H1 (cell line): ENCODE results near the gene SCMH1.

Source experiments
- CBX5 ChIP-seq: fragments of 300-800, 300-1000 bp; sonication (generic); IDR thresholded peaks from 2 replicates; pipeline ENCODE4 v1.7.1; 2016; ENCODE audit warnings: antibody characterized with exemption, low read length, low read depth
- CTBP2 ChIP-seq: IDR thresholded peaks from 2 replicates; pipeline ENCODE4 v1.7.0; 2011; ENCODE audit warnings: borderline replicate concordance, mild to moderate bottlenecking, moderate library complexity, mixed read lengths, low read length; ENCODE audit not compliant: insufficient read depth, insufficient read length
- CTCF ChIP-seq, 3 experiments: IDR thresholded peaks; 1 replicate in 2 of 3; 2 replicates in 1 of 3; pipeline versions ENCODE4 v1.5.1 to v1.6.1; 2011; ENCODE audit warnings: low read length in 3 of 3, mild to moderate bottlenecking in 3 of 3, inconsistent platforms in 2 of 3, low read depth in 1 of 3, moderate library complexity in 1 of 3; ENCODE audit not compliant: insufficient read depth in 1 of 3; ENCODE audit errors: control extremely low read depth in 1 of 3
- EP300 ChIP-seq, 2 experiments: IDR thresholded peaks; 1 replicate in 1 of 2; 2 replicates in 1 of 2; pipeline ENCODE4 v1.6.1; 2011 to 2012; ENCODE audit warnings: low read depth in 2 of 2, low read length in 2 of 2, mild to moderate bottlenecking in 2 of 2, borderline replicate concordance in 1 of 2, inconsistent platforms in 1 of 2, moderate library complexity in 1 of 2
- HDAC2 ChIP-seq, 2 experiments: fragments of 300-600 bp in 1 of 2; sonication (generic) in 1 of 2; IDR thresholded peaks; 2 replicates each; pipeline ENCODE4 v1.6.1; 2011 to 2012; ENCODE audit warnings: low read depth in 2 of 2, low read length in 2 of 2, mild to moderate bottlenecking in 2 of 2, moderate library complexity in 2 of 2, borderline replicate concordance in 1 of 2, inconsistent platforms in 1 of 2
- PHF8 ChIP-seq: fragments of 200-600 bp; sonication (generic); conservative IDR thresholded peaks from 2 replicates; pipeline ENCODE4 v1.7.1; 2012; ENCODE audit warnings: low read depth, mild to moderate bottlenecking, inconsistent platforms, low read length, moderate library complexity
- POLR2A ChIP-seq, 2 experiments: IDR thresholded peaks; 1 replicate in 1 of 2; 2 replicates in 1 of 2; pipeline ENCODE4 v1.6.1; 2011; ENCODE audit warnings: low read depth in 2 of 2, low read length in 2 of 2, mild to moderate bottlenecking in 2 of 2; ENCODE audit errors: control extremely low read depth in 1 of 2
- POLR2AphosphoS5 ChIP-seq: IDR thresholded peaks from 2 replicates; pipeline ENCODE4 v1.6.1; 2011; ENCODE audit warnings: low read depth, low read length
- RAD21 ChIP-seq, 2 experiments: IDR thresholded peaks in 1 of 2; conservative IDR thresholded peaks in 1 of 2; 2 replicates each; pipeline ENCODE4 v1.6.1; 2011; ENCODE audit warnings: low read depth in 2 of 2, low read length in 2 of 2, improper control_type of control experiment in 1 of 2, inconsistent platforms in 1 of 2, mild to moderate bottlenecking in 1 of 2, moderate library complexity in 1 of 2
- RNF2 ChIP-seq: fragments of 200-900, 300-1000 bp; sonication (generic); IDR thresholded peaks from 2 replicates; pipeline ENCODE4 v1.7.1; 2016; ENCODE audit warnings: borderline replicate concordance, low read depth, mild to moderate bottlenecking, antibody characterized with exemption, low read length; ENCODE audit not compliant: poor library complexity, severe bottlenecking; ENCODE audit errors: missing control alignments
- SP2 ChIP-seq: IDR thresholded peaks from 2 replicates; pipeline ENCODE4 v1.6.1; 2012; ENCODE audit warnings: mild to moderate bottlenecking, low read length, inconsistent platforms

- no peak for TF ChIP-seq CTCF (IDR thresholded peaks at IDR 0.05; ENCODE audit: control extremely low read depth in 1 of 3, insufficient read depth in 1 of 3, low read depth in 1 of 3, low read length in 3 of 3)
- no peak for TF ChIP-seq RAD21 (IDR thresholded peaks at IDR 0.05 in 1 of 2, conservative IDR thresholded peaks at IDR 0.05 in 1 of 2; ENCODE audit: low read depth in 2 of 2, low read length in 2 of 2)
- no peak for TF ChIP-seq EP300 (IDR thresholded peaks at IDR 0.05; ENCODE audit: borderline replicate concordance in 1 of 2, low read depth in 2 of 2, low read length in 2 of 2)
- no peak for TF ChIP-seq SP2
- no peak for TF ChIP-seq POLR2AphosphoS5
- TF ChIP-seq CTBP2 = no peak
- TF ChIP-seq HDAC2 (IDR thresholded peaks at IDR 0.05; ENCODE audit: borderline replicate concordance in 1 of 2, low read depth in 2 of 2, low read length in 2 of 2) = no peak
- TF ChIP-seq CBX5 = no peak
- TF ChIP-seq PHF8 = no peak
- no peak for TF ChIP-seq POLR2A (IDR thresholded peaks at IDR 0.05; ENCODE audit: control extremely low read depth in 1 of 2, low read depth in 2 of 2, low read length in 2 of 2)
- no peak for TF ChIP-seq RNF2
Measured at GRCh38 chr1:40985875-40986274, 256.2 kb downstream of the SCMH1 start.
